KBM-7 (cell line): Measurements from ENCODE around the gene MOB4.
"Not testable (repeated sequence)": the region's sequence is repeated elsewhere in the genome, so short reads cannot be mapped to it uniquely, and the experiment has no call there.

Experiments
- DNase-seq: peaks from one replicate; pipeline ENCODE4 v3.0.0-alpha.2; 2015
- in situ Hi-C: fragments of 300-500 bp; cut with MboI; formaldehyde crosslinking; loops from 2 replicates; pipeline ENCODE4 v1.14.3; 2020; ENCODE audit warnings: low sequenced_read_pairs, low pct_unique_long_range_greater_than_20kb, mixed read lengths

Gene MOB4

GRCh38 chr2:197504512-197504911 is 11.4 kb upstream of the MOB4 start:
- in situ Hi-C loops, result no loop called here
- DNase-seq, result no peak

GRCh38 chr2:197506658-197507057 is 9.2 kb upstream of the MOB4 start:
- DNase-seq, result no peak
- in situ Hi-C loops, result no loop called here

GRCh38 chr2:197513915-197514314 is 2.0 kb upstream of the MOB4 start:
- DNase-seq, result no peak
- in situ Hi-C loops, result no loop called here

GRCh38 chr2:197514754-197515153 is 1.1 kb upstream of the MOB4 start:
- DNase-seq, result peak; percentile 45
- in situ Hi-C loops, result no loop called here

GRCh38 chr2:197515315-197515738 is 539 bp upstream of the MOB4 start:
- in situ Hi-C loops, result no loop called here
- DNase-seq, result peak; percentile 46

GRCh38 chr2:197516393-197516761 is 511 bp downstream of the MOB4 start:
- in situ Hi-C loops, result no loop called here
- DNase-seq, result no peak

- in situ Hi-C loops, result no loop called here
Observed at GRCh38 chr2:197517150-197517549, 1.3 kb downstream of the MOB4 start.

GRCh38 chr2:197538412-197538811 is 22.5 kb downstream of the MOB4 start:
- no peak for DNase-seq
- in situ Hi-C loops, result no loop called here

More at GRCh38 chr2:197517150-197517549, 1.3 kb downstream of the MOB4 start:
- no peak for DNase-seq

- DNase-seq, result no peak
- in situ Hi-C loops, result no loop called here
Observed at GRCh38 chr2:197539734-197540133, 23.9 kb downstream of the MOB4 start.

- DNase-seq, result no peak
- in situ Hi-C loops, result no loop called here
Observed at GRCh38 chr2:197543206-197543605, 27.3 kb downstream of the MOB4 start.

- no peak for DNase-seq
- in situ Hi-C loops, result no loop called here
Observed at GRCh38 chr2:197547163-197547900, 31.5 kb downstream of the MOB4 start.

GRCh38 chr2:197548582-197548981 is 32.7 kb downstream of the MOB4 start:
- in situ Hi-C loops, result no loop called here
- no peak for DNase-seq

- in situ Hi-C loops, result not testable (repeated sequence)
Observed at GRCh38 chr2:197551260-197551659, 35.4 kb downstream of the MOB4 start.

GRCh38 chr2:197555467-197555866 is 39.6 kb downstream of the MOB4 start:
- in situ Hi-C loops, result no loop called here
- no peak for DNase-seq

More at GRCh38 chr2:197551260-197551659, 35.4 kb downstream of the MOB4 start:
- DNase-seq, result not testable (repeated sequence)

- in situ Hi-C loops, result no loop called here
- peak; percentile 14 for DNase-seq
Observed at GRCh38 chr2:197556456-197556855, 40.6 kb downstream of the MOB4 start.

GRCh38 chr2:197558393-197558792 is 42.5 kb downstream of the MOB4 start:
- in situ Hi-C loops, result no loop called here
- no peak for DNase-seq

GRCh38 chr2:197559681-197560080 is 43.8 kb downstream of the MOB4 start:
- in situ Hi-C loops, result no loop called here
- no peak for DNase-seq

- in situ Hi-C loops, result no loop called here
- DNase-seq, result no peak
Observed at GRCh38 chr2:197560146-197560665, 44.3 kb downstream of the MOB4 start.

GRCh38 chr2:197571627-197572271 is 55.9 kb downstream of the MOB4 start:
- in situ Hi-C loops, result no loop called here
- DNase-seq, result no peak

GRCh38 chr2:197573608-197574007 is 57.7 kb downstream of the MOB4 start:
- in situ Hi-C loops, result no loop called here
- DNase-seq, result no peak

GRCh38 chr2:197575987-197576386 is 60.1 kb downstream of the MOB4 start:
- DNase-seq, result no peak
- in situ Hi-C loops, result no loop called here
